GM20000 (cell line): Measurements from ENCODE around the gene IL12RB2.

Experiments used
- DNase-seq: peaks from one replicate; pipeline ENCODE4 v3.0.0; 2012; ENCODE audit warnings: low spot score
- TF ChIP-seq, protein P1 (sequence below): IDR thresholded peaks from 2 replicates; pipeline ENCODE4 v1.5.1; 2012; ENCODE audit warnings: mild to moderate bottlenecking, control low read depth; ENCODE audit errors: extremely low read depth, missing control alignments

Gene IL12RB2

GRCh38 chr1:67429011-67429527 is 121.4 kb downstream of the IL12RB2 start:
- TF ChIP-seq, protein P1, sequence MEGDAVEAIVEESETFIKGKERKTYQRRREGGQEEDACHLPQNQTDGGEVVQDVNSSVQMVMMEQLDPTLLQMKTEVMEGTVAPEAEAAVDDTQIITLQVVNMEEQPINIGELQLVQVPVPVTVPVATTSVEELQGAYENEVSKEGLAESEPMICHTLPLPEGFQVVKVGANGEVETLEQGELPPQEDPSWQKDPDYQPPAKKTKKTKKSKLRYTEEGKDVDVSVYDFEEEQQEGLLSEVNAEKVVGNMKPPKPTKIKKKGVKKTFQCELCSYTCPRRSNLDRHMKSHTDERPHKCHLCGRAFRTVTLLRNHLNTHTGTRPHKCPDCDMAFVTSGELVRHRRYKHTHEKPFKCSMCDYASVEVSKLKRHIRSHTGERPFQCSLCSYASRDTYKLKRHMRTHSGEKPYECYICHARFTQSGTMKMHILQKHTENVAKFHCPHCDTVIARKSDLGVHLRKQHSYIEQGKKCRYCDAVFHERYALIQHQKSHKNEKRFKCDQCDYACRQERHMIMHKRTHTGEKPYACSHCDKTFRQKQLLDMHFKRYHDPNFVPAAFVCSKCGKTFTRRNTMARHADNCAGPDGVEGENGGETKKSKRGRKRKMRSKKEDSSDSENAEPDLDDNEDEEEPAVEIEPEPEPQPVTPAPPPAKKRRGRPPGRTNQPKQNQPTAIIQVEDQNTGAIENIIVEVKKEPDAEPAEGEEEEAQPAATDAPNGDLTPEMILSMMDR, result no peak
- DNase-seq, result peak; percentile 16

DNA sequence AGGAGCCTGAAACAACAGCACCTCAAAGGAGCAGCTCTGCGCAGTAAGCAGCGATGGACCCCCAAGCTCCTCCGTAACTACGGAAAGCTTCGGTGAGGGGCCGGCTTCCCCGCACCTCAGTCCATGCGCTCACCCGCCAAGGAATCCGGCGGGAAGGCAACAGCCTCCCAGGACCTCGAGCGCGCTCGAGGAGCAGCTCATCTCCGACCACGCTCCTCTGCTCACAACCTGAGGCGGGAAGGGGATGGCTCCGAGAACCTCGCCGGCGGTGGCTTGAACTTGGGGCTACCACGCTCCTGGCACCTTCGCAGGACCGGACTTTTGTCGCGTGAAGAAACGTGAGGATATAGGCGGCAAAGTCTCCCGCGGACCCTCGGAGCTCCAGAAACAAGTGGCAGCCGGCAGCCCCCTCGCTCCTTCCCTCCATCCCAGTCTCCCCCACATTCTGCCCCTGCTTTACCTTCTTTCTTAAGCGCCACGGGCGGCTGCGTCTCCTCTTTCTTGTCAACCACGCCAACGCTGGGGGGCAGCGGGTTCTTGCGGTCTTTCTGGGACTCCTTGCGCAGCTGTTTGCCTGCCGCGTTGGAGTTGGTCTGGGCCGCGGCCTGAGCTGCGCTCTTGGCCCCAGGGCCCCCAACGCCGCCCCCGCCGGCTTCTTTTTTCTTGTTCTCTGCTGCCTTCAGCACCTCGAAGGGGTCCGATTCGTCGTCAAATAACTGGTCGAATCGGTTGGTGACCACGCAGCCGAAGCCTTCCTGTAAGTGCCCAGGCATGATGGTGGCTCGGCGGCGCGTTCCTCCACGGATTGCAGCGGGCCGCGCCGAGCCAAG is 122.1 kb downstream of the IL12RB2 start:
- TF ChIP-seq, protein P1, result no peak
- DNase-seq, result no peak

DNA sequence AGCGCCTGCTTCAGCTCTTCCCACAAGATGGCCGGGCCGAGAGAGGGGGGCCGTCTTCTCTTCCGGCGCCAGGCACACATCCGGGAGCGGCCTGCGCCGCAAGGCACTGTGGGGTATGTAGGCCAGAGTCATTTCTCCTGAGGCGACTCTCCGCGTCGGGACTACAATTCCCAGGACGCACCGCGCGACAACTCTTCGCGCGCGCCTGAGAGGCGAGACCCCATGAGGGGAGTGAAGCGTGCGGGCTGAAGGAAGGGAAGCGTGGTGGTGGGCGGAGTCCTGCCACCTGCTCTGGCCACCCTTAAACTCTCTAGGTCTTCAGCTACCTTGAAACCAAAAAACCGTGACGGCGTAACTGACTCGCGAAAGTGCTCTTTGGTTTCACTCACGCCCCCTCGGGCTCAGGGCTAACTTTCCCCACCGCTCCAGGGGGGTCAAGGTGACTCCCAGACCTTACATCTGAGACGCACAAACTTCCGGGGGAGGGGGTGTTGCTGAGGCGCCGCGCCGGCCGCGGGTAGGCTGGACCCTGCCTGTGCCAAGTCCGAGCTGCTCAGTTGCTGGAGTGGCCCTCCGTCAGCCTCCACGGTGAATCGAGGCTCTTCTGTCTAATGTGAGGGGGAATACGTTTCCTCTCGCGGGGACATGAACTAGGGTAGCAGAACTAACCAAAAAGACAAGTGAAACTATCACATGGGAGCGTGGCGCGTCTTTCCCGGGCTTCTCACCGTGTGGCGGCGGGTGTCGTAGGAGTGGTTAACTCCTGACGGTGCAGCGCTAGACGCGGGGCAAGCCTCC is 122.9 kb downstream of the IL12RB2 start, which contains the start of gene SERBP1:
Gene SERBP1 (minus strand): TSS at position 45 of the 798 bp plus-strand sequence. CDS start 102 bp downstream, outside the sequence.
- TF ChIP-seq, protein P1, result no peak

DNA sequence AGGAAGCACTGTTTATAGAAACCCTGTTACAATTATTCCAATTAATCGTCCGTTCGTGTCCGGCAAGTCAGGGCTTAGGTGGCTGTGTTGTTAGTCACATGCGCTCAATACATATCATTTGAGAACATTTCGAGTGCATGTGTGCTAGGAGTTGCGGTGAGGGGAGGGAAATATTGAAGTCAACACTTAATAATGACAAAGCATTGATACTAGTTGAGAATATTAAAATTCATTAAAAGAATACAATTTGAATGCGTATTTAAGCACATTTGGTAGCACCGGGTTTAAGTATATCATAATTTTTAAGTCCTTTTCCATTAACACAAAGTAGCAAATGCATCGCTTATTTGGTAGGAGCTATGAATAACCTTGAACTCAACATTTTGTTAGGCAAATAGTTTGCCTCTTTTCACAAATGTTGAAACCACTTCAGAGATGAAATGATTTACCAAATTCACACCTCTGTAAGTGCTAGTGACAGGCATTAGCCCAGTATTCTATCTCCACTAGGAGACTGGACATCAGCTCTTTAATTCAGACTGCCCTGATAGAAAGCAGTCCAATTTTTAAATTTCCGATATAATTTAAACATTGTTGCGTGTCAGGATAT is 123.6 kb downstream of the IL12RB2 start:
- TF ChIP-seq, protein P1, result no peak
- no peak for DNase-seq

More for the DNA sequence above, 122.9 kb downstream of the IL12RB2 start, which contains the start of gene SERBP1:
- DNase-seq, result peak; percentile 93

DNA sequence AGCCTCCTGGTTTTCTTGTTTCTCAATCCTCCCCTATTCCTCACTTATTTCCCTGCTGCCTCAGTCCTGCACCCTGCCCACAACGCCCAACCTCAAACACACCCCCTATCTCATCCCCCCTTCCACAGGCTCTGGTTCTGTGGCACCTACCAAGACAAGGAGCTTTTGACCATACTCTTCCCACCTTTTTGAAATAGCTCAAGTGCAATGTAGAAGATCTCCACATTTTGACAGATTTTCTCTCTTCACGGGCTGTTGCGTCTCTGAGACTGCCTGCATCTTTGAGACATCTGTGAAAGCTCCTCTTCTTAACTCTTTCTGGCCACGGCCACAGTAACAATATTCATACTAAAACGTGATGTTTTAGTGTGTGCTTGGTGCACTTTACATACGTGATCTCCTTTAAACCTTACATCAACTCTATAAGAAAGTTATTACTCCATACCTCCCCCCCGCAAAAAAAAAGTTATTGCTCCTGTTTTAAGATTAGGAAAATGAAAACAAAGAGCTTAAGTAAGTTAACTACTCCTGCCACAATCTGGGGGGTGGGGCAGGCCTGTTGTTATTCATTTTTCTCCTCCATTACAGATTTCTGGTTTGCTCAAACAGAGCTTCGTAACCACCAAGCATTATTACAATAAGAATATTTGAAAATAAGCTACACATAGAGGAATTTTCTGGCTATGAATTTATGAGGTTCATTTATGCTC is 124.4 kb downstream of the IL12RB2 start:
- TF ChIP-seq, protein P1, result no peak
- DNase-seq, result no peak

GRCh38 chr1:67432745-67433144 is 125.1 kb downstream of the IL12RB2 start:
- TF ChIP-seq, protein P1, result no peak
- DNase-seq, result no peak
